DMS79 (cell line): Measurements from ENCODE around the gene WBP1.
"Not testable (repeated sequence)": the region's sequence is repeated elsewhere in the genome, so short reads cannot be mapped to it uniquely, and the experiment has no call there.

Experiments used
- DNase-seq: peaks from one replicate; lab custom pipeline; 2025; lab: John Stamatoyannopoulos, UW

The WBP1 gene

DNA sequence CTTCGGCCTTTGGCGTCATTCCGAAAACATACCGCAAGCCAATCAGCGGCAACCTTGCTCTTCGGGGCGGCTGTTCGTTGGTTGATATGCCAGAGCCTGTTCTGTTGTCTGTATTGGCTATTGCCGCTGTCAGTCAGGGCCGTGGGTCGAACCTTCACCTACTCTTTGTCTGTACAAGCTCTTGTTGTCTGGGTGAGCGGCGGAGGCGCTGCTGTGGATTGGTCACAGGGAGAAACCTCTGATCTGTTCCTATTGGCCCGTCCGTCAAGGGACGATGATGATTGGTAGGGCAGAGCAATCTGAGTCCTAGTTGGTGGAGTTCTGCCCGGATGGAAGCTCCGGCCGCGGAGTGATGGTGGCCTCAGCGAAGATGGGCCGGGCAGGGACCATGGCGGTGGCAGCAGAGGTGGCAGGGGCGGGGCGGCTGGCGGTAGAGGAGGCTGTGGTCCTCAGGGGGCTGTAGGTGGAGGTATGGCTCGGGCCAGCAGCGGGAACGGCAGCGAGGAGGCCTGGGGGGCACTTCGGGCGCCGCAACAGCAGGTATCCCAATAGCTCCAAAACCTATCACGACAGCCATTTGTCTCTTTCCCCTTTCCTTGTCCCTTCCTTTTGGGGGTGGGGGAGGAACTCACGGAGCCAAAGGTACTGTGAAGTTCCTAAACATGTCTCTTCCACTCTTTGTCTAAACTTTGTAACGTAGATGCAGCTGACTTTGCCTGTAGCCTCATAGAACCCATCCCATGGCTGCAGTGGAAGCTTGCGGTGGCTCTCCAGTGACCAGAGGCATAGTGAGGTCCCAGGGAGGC, at the start of gene WBP1:
Gene WBP1, plus strand, starts transcription at position 307 of the 806 bp plus-strand sequence. Its CDS starts 165 bp downstream, at position 472.
- DNase-seq, result peak; percentile 100

DNA sequence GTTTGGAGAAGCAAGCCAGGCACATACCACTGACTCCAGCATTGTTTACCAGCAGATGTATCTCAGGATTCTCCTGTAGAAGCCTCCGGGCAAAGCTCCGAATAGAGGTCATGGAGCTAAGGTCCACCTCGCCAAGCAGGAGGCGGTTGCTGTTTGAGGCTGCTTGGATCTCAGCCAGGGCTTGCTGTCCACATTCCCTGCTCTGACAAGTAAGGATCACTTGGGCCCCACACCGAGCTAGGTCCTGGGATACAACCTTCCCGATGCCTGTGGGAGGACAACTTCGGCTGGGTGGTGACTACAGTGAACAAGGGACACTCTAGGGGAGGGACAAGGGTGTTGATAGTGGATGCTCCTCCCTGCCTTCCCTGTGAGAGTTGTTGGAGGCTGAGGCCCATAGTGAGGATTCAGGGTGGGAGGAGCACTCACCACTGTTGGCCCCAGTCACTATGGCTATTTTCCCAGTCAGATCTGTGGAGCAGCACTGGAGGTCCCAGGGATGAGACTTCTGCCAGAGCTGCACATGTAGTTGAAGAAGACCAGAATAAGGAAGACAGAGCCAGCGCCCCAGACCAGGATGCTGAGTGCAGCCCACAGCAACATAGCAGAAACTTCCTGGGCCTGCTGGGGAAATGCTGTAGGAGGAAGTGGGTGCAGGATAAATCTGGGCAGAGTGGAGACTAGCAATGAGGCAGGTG, 45.1 kb upstream of the WBP1 start:
- no peak for DNase-seq

DNA sequence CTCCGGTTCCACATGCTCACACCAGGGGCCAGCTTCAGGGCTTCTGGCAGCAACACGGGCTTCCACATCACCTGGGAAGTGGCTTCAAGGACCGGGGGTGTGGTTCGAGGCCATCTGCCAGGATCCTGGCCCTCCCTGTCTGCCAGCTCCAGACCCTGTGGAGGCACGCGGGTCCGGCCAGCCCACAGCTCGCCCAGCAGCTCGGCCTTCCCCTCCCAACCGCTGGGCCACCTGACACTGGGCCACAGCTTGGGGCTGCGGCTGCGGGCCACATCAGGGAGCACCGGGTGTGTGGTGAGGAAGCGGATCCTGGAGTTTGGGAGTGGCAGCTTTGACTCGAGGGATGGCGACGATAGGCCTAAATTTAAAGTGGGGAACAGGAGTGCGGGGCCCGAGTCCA, 43.8 kb upstream of the WBP1 start:
- peak; percentile 48 for DNase-seq

DNA sequence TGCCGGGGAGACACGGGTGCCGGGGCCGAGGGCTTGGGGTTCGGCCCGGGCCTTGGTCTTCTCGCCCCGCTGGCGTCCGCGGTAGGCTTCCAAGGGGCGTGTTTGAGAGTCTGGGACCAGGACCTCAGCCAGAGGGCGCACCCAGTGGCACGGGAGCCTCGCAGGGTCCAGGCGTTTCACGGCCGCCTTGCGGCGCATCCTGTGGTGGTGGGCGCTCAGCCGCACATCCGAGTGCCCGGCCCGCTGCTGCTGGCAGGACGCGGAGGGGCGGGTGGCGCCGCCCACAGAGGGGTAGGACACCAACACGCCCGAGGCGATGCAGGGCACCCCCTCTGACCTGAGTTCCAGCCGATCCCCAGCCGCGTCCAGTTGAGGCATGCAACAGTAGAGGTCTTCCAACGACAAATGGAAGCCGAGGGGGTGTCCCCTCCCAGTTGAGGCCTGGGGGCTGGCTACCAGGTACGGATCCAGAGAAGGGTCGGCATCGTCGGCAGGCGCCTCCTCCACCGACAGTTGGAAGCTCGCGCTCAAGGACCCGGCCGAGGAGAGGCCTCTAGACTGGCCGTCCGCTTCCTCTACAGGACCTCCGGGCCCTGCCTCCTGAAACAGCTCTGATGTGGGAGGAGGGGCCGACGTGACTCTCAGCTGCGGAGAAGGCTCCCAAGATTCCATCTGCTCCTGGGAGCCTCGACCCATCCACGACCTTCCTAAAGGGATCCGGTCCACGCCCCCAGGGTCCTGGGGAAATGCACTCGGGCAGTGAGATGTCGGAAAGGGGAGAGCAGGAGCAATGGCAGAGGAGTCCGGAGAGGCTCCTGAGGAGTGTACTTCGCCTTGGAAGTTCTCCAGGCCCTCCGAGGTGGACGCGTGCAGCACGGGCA, 43.1 kb upstream of the WBP1 start:
- DNase-seq, result no peak

DNA sequence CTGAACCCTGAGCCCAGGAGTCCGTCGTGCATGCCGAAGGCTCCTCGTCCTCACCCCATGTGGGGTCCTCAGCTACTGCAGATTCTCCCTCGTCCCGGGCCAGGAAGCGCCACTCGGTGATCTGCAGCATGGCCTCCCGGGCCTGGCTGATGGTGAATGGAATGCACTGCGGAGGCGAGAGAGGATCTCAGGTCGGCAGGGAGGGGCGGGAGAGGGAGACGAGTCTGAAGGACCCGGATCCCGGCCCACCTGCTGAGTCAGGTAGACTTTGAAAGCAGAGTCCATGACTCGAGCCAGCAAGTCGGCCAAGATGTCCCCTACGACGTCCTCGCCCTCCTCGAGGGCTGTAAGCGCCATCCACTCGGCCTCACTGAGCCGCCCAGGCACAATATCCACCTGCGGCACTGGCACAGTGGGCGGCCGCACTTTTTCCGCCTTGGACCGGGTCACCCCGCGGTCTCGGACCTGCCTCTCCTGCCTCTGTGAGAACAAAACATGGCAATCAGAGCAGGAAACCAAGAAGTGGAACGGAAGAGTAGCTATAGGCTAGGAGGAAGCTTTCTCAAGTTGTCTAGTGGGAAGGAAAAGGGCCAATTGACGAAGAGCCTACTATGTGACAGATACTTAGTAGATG, 42.4 kb upstream of the WBP1 start:
- no peak for DNase-seq

DNA sequence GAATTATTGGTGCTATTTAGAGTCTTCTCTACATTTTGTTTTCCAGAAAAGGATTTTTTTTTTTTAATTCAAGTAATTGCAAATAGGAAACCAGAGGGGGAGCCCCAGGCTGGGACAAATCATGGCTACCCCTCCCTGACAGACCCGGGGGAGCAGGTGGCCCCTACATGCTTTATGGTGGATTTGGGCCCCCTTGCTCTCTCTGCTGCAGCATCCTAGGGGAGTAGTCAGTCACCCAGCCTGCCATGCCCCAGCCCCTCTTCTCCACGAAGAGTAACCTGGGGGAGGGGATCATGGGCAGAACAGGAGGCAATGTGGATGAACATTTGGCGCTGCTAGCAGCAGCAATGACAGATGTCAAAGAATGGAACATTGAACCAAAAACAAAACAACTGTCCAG, 41.5 kb upstream of the WBP1 start:
- DNase-seq, result no peak

DNA sequence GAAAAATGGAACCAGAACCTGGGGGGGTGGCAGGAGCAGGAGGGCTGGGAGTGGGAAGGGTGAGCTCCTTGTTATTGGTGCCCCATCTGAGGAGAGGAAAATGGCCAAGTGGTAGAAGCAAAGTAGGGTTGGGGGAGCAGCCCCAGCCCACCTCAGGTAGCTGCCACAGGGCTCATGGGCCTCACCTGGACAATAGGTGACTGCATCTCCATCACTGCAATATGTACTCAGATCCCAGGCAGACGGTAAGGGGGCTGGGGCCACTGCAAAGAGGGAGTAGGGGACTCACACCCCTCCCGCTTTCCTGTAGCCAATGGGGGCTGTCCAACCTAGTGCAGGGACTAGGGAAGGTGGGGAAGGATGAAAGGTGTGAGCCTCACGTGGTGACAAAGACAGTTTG, 41.0 kb upstream of the WBP1 start:
- no peak for DNase-seq

DNA sequence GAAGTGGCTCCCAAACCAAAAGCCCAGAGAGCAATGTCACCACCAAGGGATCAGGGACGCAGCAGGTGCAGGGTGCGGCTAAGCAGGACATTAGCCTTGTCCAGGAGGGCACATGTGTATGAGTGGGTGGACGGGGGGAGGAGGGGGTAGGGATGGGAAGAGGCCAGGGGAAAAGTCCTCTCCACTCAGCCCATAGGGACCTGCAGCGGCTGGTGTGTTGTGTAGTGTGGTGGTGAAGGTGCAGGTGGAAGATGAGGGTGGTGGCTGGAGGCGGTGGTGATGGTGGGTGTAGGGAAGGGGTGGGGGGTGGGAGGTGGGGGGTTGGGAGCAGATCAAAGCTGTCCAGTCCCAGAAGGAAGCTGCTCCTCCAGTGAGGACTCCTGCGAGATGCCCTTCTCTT, 40.5 kb upstream of the WBP1 start:
- no peak for DNase-seq

DNA sequence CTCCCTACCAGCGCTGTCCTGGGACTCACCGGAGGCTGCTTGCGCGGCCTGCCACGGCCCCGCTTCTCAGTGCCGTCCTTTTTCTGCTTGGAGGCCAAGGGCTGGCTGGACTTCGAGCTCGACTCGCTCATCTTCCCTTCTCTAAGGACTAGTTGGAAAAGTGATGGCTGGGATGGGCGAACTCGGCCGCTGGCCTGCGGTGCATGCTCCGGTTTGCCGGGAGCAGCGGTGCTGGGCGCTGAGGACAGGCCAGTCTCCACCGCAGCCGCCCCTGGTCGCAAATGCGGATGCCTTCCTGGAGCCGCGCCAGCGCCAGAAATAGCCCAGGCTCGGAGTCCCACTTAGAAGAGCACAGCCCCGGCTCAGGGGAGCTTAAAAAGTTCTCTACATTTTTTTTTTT, 39.9 kb upstream of the WBP1 start:
- no peak for DNase-seq

DNA sequence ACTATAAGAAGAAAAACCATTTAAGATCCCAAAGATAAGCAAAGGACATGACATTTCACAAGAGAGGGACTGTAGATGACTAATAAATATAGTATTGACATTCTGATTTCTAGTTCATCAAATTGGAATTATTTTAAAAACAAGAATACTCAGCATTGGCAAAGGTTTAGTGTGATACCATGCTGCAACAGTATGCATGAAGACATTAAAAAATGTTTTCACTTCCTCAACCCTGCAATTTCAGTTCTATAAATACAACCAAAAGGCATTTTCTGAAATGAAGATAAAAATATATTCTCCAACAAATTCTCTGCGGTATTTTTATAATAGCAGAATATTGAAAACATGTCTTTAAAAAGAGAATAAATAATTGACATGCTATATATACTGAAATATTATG, 38.9 kb upstream of the WBP1 start:
- no peak for DNase-seq

DNA sequence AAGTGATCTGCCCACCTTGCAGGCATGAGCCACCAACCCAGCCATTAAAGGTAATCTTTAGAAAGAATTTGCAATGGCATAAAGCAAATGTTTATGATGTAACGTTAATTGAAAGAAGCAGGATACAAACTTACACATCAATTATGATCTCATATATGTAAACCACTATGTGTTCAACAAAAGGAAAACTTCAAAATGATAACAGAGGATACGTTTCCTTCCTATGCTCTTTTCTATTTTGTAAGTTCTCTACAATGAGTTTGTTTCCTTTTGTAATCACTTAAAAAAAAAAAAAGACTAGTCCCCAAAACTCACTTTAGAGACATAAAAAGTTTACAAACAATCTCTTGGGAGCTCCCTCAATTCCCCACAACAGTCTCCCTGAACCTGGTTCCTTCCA, 38.2 kb upstream of the WBP1 start:
- DNase-seq, result no peak

DNA sequence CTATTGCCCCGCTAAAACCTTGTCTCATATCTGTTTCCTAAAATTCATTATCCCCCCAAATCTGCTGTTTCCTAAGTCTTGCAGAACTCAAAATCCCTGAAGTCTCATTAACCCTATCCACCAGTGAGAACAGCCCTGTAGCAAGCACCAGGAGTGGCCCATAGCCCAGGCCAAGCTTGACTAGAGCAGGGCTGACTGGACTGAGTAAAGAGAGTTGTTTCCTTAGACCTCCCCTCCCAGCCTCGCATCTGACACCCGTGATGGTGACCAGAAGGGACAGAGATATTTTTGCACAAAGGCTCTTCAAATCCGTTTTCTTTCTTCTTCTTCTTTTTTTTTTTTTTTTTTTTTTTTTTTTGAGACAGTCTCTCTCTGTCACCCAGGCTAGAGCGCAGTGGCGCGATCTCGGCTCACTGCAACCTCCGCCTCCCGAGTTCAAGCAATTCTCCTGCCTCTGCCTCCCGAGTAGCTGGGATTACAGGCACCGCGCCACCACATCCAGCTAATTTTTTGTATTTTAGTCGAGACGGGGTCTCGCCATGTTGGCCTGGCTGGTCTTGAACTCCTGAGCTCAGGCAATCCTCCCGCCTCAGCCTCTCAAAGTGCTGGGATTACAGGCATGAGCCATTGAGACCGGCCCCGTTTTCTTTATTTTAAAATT, 37.7 kb upstream of the WBP1 start:
- not testable (repeated sequence) for DNase-seq

DNA sequence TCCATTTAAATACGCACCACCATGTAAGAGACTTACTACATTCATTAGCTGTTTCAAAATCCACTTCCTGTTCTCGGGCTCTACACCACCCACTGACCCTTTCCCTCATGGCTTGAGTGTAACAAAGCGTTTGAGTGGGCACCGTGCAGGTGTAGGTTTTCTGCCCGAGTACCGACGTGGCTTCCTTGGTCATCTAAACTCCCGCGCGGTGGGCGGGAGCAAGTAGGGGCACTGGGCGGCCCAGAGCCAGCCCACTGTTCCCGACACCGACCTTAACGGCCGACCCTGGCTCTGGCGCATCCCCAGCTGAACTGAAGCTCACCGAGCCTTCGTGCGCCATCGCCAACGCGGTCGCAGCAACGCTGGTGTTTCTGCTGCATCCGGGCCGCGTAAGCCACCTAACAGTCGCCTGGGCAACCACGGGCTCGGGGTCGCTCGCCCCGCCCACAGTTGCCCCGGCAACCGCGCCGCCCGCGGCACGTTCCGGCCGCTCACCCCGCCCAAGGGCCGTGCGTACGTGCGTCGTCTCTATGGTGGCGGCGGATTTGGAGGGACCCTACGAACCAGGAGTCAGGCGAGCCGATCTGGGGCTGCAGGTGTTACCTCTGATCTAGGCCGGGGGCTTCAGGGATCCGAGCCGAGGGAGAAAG, 36.9 kb upstream of the WBP1 start, which contains the start of the genes C2orf81 and WDR54:
Gene C2orf81, minus strand, starts transcription at position 399 of the 650 bp plus-strand sequence. Its CDS starts 59 bp downstream, at position 340.
Gene WDR54, plus strand, starts transcription at position 510 of the 650 bp plus-strand sequence. CDS start 424 bp downstream, outside the sequence.
- DNase-seq, result peak; percentile 93

DNA sequence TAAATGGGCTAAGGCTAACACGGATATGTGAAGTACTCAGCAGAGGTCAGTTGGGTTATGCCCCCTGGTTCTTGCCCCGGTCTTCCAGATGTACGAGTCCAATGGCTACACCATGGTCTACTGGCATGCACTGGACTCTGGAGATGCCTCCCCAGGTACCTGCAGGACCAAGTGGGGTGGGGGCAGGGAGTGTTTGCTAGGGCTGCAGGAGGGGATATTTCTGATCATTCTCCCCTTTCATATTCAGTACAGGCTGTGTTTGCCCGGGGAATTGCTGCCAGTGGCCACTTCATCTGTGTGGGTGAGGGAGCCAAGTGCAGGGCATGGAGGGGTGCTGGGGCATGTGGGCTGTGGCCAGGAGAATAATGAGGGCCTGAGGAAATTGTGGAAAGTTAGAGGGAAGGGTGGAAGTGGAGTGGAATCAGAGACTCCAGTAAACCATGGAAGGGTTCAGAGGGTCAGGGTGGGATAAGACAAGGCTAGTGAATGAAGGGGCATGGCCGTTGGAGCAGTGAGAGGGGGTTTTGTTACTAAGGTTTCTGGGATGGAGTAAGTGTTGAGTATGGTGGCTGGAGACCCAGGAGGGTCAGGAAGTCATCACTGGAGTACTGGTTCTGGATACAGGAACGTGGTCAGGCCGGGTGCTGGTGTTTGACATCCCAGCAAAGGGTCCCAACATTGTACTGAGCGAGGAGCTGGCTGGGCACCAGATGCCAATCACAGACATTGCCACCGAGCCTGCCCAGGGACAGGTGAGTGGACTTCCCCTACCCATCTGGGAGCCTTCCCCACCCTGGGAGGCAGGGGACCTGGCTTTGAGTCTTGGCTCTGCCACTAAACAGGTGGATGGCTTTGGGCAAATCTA, 34.8 kb upstream of the WBP1 start:
- DNase-seq, result no peak

DNA sequence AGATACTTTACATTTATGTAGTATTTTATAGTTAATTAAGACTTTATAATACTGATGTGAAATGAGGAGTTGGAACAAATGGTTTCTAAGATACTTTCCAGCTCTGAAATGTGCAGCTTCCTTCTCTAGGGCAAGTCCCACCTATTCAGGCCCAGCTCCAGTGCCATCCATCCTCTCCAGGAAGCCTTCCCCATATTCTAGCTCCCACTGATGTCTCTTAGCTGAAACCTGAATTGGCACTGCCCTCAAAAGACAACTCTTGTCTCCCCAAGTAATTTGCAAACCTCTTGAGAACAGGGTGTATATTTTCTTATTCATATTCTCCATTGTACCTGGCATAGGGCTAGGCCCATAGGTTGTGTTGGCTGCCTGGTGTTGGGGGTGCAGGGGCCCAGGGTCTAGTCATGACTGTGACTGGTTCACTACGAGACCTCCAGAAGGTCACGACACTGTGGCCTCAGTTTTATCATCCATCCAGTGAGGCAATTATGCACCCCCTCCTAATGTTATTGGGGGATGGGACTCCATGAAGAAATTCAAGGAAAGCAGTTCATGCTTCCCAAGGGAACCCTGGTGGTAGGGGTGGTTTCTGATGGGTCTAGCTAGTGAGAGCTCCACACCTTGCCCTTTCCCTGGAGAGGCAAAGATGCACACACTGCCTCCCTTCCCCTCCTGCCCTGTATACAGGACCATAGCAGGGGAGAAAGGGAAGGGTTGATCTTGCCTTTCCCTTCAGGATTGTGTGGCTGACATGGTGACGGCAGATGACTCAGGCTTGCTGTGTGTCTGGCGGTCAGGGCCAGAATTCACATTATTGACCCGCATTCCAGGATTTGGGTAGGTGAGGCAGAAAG, 33.9 kb upstream of the WBP1 start:
- no peak for DNase-seq

DNA sequence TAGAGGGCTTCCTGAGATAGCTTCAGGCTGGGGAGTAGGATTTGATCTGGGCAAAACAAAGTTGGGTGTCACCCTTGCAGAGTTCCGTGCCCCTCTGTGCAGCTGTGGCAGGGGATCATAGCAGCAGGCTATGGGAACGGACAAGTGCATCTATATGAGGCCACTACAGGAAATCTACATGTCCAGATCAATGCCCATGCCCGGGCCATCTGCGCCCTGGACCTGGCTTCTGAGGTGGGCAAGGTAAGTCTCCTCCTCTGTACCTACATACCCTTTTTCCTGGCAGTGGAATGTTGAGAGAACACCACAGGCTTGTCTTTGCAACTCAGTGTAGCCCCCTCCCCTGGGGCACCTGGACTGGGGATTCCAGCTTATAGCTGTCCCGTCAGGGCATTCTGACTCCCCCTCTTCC, 33.2 kb upstream of the WBP1 start:
- DNase-seq, result no peak

DNA sequence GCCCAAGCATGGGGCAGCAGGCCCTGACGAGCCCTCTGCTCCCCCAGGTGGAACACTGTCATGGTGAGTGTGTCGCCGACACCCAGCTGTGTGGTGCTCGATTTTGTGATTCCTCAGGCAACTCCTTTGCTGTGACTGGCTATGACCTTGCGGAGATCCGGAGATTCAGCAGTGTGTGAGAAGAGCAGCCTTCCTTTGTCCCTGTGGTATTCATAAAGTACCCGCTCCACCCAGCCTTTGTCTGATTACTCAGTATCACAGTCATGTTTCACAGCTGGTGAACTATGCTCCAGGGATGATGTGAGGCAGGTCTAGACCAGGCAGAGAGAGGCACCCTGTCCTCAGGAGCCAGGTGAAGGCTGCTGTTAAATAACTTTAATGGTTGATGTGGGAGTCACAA, 32.7 kb upstream of the WBP1 start:
- DNase-seq, result no peak

DNA sequence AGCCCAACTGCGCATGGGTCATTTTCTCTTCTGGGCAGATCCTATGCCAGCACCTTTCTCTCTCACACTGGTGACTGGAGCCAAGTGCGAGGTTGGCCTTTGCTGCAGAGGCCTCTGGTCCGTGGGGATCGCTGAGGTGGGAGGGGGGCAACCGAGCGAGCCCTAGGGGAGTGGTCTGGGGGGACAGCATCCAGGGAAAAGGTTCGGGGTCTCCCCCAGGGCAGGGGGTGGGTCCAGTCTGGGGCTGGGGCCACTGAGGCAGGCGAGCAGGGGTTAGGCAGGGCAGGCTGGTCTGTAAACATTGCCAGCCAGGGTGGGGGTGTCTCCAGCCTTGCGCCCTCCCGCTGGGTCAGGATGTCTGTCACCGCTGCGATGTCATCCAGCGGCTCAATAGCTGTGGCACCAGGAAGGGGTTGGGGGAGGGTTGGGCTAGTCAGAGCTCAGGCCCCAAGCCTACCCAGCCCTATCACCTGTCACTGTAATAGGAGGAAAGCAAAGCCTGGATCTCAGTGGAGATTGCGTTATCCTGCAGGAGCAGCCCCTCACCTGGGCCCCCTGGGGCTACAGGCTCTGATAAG, 32.0 kb upstream of the WBP1 start:
- no peak for DNase-seq
